ENCODE results near the gene MRPS2. TPM values are rescaled to one million over a fixed set of nuclear protein-coding genes. Genes with fewer than 3 reads are reported as not detected.
"Not testable (repeated sequence)": the region's sequence is repeated elsewhere in the genome, so short reads cannot be mapped to it uniquely, and the experiment has no call there.

MRPS2 gene
- total RNA-seq, 2 experiments from 2014 or later: 42.2 to 42.7 TPM

- H3K4me3 Mint-ChIP-seq: no peak overlapping the region
- POLR2A ChIA-PET: no interaction called here
- H3K36me3 Mint-ChIP-seq: no peaks in the 10 kb centered on the region
These were observed 23.8 kb downstream of the MRPS2 start for GRCh38 chr9:135524130-135524861.

GRCh38 chr9:135525241-135526088, 25.0 kb downstream of the MRPS2 start:
- no peaks in the 10 kb centered on the region for H3K4me1 Mint-ChIP-seq (ENCODE audit: low read depth)
- H3K36me3 Mint-ChIP-seq: no peaks in the 10 kb centered on the region
- intact Hi-C loops (cut with micrococcal nuclease): no loop called here
- no peak overlapping the region for H3K27ac Mint-ChIP-seq
- no peak for DNase-seq
- ChIA-PET POLR2A (no interaction called here), CTCF (interaction anchor here (1.1 kb wide), 1 partner anchor 20 kb away, joined by 4 read pairs; no protein-coding TSS in a partner anchor)
- no peak overlapping the region for H3K4me3 Mint-ChIP-seq
- no peaks in the 10 kb centered on the region for H3K9me3 Mint-ChIP-seq
- no peaks in the 10 kb centered on the region for H3K27me3 Mint-ChIP-seq

More at GRCh38 chr9:135524130-135524861, 23.8 kb downstream of the MRPS2 start:
- no peak overlapping the region for H3K27ac Mint-ChIP-seq
- no peak for DNase-seq
- CTCF ChIA-PET: interaction anchor here (1.1 kb wide), 1 partner anchor 19 kb away, joined by 4 read pairs; no protein-coding TSS in a partner anchor
- H3K9me3 Mint-ChIP-seq: no peaks in the 10 kb centered on the region
- intact Hi-C loops (cut with micrococcal nuclease): no loop called here
- no peaks in the 10 kb centered on the region for H3K4me1 Mint-ChIP-seq (ENCODE audit: low read depth)
- H3K27me3 Mint-ChIP-seq: no peaks in the 10 kb centered on the region

DNA sequence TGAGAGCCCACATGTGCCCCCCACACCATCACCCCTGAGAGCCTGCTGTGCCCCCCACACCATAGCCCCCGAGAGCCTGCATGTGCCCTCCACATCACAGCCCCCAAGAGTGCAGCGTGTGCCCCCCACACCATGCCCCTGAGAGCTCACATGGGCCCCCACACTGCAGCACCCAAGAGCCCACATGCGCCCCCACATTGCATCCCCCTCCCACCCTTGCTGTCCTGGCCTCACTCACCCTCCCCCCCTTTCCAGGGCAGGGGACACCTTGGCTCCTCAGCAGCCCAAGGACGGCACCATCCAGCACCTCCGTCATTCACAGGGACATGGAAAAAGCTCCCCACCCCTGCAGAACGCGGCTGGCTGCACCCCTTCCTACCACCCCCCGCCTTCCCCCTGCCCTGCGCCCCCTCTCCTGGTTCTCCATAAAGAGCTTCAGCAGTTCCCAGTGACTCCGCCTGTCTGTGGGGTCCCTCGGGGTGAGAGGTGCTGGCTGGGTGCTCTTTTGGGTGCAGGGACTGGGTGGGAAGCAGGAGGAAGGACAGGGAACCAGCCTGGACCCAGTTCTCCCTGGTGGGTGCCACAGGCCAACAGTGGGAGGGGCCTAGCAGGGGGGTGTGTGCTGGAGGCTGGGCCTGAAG, 25.7 kb downstream of the MRPS2 start:
- Mint-ChIP-seq H3K27me3 (peaks cover 2% of the 10 kb centered on the region), H3K4me1 (ENCODE audit: low read depth) (no peaks in the 10 kb centered on the region), H3K36me3 (no peaks in the 10 kb centered on the region), H3K27ac (no peak overlapping the region), H3K4me3 (no peak overlapping the region), H3K9me3 (no peaks in the 10 kb centered on the region)
- intact Hi-C loops (cut with micrococcal nuclease): no loop called here
- peak; percentile 4 for DNase-seq
- ChIA-PET CTCF (no interaction called here), POLR2A (no interaction called here)

DNA sequence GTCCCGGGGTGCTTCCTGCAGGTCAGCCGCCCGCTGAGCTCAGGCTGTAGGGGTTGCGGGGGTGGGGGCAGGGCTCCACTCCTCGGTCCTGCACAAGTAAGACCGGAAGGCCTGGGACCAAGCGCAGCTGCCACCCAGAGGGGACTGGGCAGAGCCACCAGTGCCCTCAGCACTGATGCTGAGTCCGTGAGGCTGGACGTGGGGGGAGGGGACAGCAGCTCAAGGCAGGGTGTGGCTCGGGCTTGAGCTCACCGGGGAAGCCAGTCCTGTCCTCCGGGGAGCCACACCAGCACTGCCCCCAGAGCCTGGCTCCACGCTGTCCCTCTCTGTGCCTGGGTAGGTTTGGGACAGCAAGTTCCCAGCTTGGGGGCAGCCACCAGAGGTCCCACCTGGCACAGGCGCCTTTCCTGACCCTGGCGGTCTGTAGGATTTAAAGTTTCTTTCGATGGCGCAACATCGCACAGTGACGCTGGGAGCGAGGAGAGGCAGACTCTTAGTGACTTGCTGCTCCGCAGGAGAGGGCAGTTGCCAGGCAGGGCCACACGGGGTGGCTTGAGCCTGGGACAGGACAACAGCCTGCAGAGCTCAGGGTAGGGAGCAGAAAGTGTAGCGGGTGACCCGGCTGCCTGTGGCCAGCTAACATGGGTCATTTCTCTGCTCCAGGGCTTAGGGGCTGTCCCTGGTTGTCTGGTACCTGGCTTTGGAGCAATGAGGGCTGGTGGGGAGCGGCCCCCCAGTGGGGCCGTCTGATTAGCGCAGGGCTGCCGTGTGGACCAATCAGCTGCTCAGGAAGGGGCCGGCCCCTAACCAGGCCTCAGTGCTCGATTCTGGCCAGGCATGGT, 26.5 kb downstream of the MRPS2 start:
- Mint-ChIP-seq H3K27ac (no peak overlapping the region), H3K36me3 (no peaks in the 10 kb centered on the region), H3K4me3 (no peak overlapping the region), H3K9me3 (no peaks in the 10 kb centered on the region), H3K4me1 (ENCODE audit: low read depth) (no peaks in the 10 kb centered on the region), H3K27me3 (peaks cover 2% of the 10 kb centered on the region)
- ChIA-PET CTCF (no interaction called here), POLR2A (no interaction called here)
- intact Hi-C loops (cut with micrococcal nuclease): no loop called here
- DNase-seq: peak; percentile 6

GRCh38 chr9:135528842-135529435, 28.5 kb downstream of the MRPS2 start:
- CTCF ChIA-PET, H3K36me3 Mint-ChIP-seq, H3K27ac Mint-ChIP-seq: not testable (repeated sequence)

DNA sequence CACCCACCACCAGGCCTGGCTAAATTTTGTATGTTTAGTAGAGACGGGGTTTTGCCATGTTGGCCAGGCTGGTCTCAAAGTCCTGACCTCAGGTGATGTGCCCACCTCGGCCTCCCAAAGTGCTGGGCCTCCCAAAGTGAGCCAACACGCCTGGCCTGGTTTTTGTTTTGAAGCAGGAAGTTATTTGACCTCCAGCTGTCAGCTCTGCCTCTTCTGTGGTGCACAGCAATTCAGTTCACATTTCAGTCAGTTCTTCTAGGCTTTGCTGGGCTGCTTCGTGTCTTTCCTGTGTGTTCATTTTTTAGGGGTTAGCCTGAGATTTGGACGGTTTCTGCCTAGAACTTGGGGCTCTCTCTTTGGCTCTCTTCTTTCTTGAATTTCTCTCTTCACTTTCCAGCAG, 29.7 kb downstream of the MRPS2 start:
- DNase-seq: peak; percentile 7
- Mint-ChIP-seq H3K27me3 (peaks cover 11% of the 10 kb centered on the region), H3K4me3 (no peak overlapping the region), H3K36me3 (no peaks in the 10 kb centered on the region), H3K4me1 (ENCODE audit: low read depth) (no peaks in the 10 kb centered on the region), H3K27ac (no peak overlapping the region), H3K9me3 (no peaks in the 10 kb centered on the region)
- CTCF ChIA-PET: no interaction called here
- POLR2A ChIA-PET: no interaction called here
- intact Hi-C loops (cut with micrococcal nuclease): no loop called here

More at GRCh38 chr9:135528842-135529435, 28.5 kb downstream of the MRPS2 start:
- H3K27me3 Mint-ChIP-seq; intact Hi-C loops (cut with micrococcal nuclease); POLR2A ChIA-PET; H3K9me3 Mint-ChIP-seq; H3K4me3 Mint-ChIP-seq; H3K4me1 Mint-ChIP-seq (ENCODE audit: low read depth): not testable (repeated sequence)
- peak; percentile 8 for DNase-seq

- POLR2A ChIA-PET: no interaction called here
- no peaks in the 10 kb centered on the region for H3K4me1 Mint-ChIP-seq (ENCODE audit: low read depth)
- H3K27ac Mint-ChIP-seq: no peak overlapping the region
- no peak overlapping the region for H3K4me3 Mint-ChIP-seq
- CTCF ChIA-PET: no interaction called here
- H3K36me3 Mint-ChIP-seq: no peaks in the 10 kb centered on the region
- intact Hi-C loops (cut with micrococcal nuclease): no loop called here
- no peaks in the 10 kb centered on the region for H3K9me3 Mint-ChIP-seq
- peaks cover 11% of the 10 kb centered on the region for H3K27me3 Mint-ChIP-seq
- peak; percentile 1 for DNase-seq
These were observed 30.6 kb downstream of the MRPS2 start for GRCh38 chr9:135531096-135531495.

GRCh38 chr9:135533113-135533512, 32.6 kb downstream of the MRPS2 start:
- H3K36me3 Mint-ChIP-seq: no peaks in the 10 kb centered on the region
- intact Hi-C loops (cut with micrococcal nuclease): no loop called here
- DNase-seq: peak; percentile 5
- H3K27me3 Mint-ChIP-seq: peaks cover 15% of the 10 kb centered on the region
- POLR2A ChIA-PET: no interaction called here
- no peak overlapping the region for H3K4me3 Mint-ChIP-seq
- H3K9me3 Mint-ChIP-seq: no peaks in the 10 kb centered on the region
- CTCF ChIA-PET: interaction anchor here (1.0 kb wide), 1 partner anchor 28 kb away, joined by 4 read pairs; no protein-coding TSS in a partner anchor
- H3K27ac Mint-ChIP-seq: no peak overlapping the region
- H3K4me1 Mint-ChIP-seq (ENCODE audit: low read depth): no peaks in the 10 kb centered on the region

DNA sequence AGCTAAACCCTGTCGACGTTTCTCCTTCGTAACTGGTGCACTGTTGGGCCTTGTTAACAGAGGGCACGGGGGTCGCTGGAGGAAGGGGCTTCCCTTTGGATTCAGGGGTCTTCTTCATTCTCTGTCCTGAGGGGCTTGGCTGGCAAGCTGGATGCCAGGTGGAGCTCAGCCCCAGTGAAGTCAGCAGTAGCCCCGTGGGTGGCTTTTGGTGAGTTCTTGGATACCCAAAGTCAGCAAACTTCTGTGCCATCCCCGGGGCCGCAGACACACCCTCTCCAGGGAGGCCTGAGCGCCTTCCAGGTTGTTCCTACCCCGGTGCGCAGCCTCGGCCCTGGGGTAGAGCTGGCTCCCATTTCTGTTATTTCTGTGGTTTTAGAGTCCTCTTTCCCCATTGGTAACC, 33.2 kb downstream of the MRPS2 start:
- peak; percentile 3 for DNase-seq
- H3K4me1 Mint-ChIP-seq (ENCODE audit: low read depth): no peaks in the 10 kb centered on the region
- peaks cover 16% of the 10 kb centered on the region for H3K27me3 Mint-ChIP-seq
- ChIA-PET CTCF (interaction anchor here (1.0 kb wide), 1 partner anchor 29 kb away, joined by 4 read pairs; no protein-coding TSS in a partner anchor), POLR2A (no interaction called here)
- intact Hi-C loops (cut with micrococcal nuclease): no loop called here
- no peaks in the 10 kb centered on the region for H3K36me3 Mint-ChIP-seq
- no peak overlapping the region for H3K27ac Mint-ChIP-seq
- H3K4me3 Mint-ChIP-seq: no peak overlapping the region
- H3K9me3 Mint-ChIP-seq: no peaks in the 10 kb centered on the region

DNA sequence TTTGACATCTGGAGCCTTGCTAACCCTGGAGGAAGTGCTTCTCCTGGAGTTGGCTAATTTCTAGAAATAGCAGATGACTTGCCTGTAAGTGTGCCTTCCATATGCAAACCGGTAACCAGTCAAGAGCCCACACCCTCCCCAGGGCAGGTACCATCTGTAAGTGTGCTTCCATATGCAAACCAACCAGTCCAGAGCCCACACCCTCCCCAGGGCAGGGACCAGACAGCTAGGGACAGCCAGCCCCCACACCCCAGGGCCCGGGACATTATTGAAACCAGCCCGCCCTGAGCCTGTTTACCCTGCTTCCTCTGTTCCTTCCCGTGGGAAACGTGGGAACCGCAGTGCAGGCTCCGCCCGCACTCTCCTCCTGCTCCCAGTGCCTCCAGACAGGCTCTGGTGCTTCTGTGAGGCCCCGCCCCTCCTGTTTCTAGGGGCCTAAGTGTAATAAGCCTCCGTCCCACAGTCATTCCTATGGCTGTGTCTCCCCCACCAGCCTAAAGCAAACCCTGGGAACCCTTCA, 33.8 kb downstream of the MRPS2 start:
- H3K4me1 Mint-ChIP-seq (ENCODE audit: low read depth); CTCF ChIA-PET; intact Hi-C loops (cut with micrococcal nuclease); H3K36me3 Mint-ChIP-seq; H3K27ac Mint-ChIP-seq; POLR2A ChIA-PET; H3K9me3 Mint-ChIP-seq; H3K4me3 Mint-ChIP-seq: not testable (repeated sequence)
- H3K27me3 Mint-ChIP-seq: peaks cover 19% of the 10 kb centered on the region
- DNase-seq: peak; percentile 4

DNA sequence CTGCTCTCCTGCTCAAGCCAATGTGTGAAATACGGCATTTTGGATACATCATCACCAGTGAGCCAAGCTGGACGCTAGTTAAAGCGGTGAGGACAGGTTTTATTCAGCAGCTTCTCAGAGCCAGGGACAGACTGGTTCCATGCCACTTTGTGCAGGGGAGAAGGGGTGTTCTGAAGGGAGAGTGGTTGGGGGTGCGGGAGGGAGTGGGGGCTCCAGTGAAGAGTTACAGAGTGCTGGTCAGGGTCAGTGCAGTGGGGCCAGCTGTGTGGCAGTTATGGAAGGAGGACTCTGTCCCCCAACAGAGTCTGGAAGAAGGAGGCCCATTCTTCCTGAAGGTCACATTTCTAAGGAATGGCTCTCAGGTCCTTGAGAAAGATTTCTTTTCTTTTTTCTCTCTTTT, 34.3 kb downstream of the MRPS2 start:
- H3K4me3 Mint-ChIP-seq; H3K9me3 Mint-ChIP-seq; H3K4me1 Mint-ChIP-seq (ENCODE audit: low read depth); intact Hi-C loops (cut with micrococcal nuclease); POLR2A ChIA-PET; H3K27ac Mint-ChIP-seq; H3K36me3 Mint-ChIP-seq: not testable (repeated sequence)
- DNase-seq: peak; percentile 4
- CTCF ChIA-PET: interaction anchor here (0.6 kb wide), 1 partner anchor 1691 kb away, joined by 4 read pairs; no protein-coding TSS in a partner anchor
- peaks cover 21% of the 10 kb centered on the region for H3K27me3 Mint-ChIP-seq

Measured in activated CD4-positive, alpha-beta memory T cell treated with anti-CD3 and anti-CD28 coated beads for 36 hours (primary cell).